MM.1S (cell line): ENCODE results near the gene HSPA1L.

Experiments
- DNase-seq: peaks from one replicate; pipeline ENCODE4 v3.0.0-alpha.2; 2015
- H2AFZ ChIP-seq: fragments of 300-600 bp; sonication (generic); 2 replicates; pipeline ENCODE4 v1.6.0; 2016; ENCODE audit warnings: antibody characterized with exemption, low read length
- H3F3A ChIP-seq: fragments of 300-600 bp; sonication (generic); 2 replicates; pipeline ENCODE4 v1.6.1; 2016; ENCODE audit warnings: mild to moderate bottlenecking, antibody characterized with exemption, low read length, moderate library complexity, mixed read lengths; ENCODE audit not compliant: insufficient read depth
- H3K27ac ChIP-seq: fragments of 300-600 bp; sonication (generic); 2 replicates; pipeline ENCODE4 v1.5.1; 2016; ENCODE audit warnings: mild to moderate bottlenecking, low read length
- H3K27me3 ChIP-seq: fragments of 300-600 bp; sonication (generic); replicated peaks from 2 replicates; pipeline ENCODE4 v1.6.0; 2016; ENCODE audit warnings: low read length; ENCODE audit not compliant: insufficient read depth
- H3K36me3 ChIP-seq: fragments of 300-600 bp; sonication (generic); replicated peaks from 2 replicates; pipeline ENCODE4 v1.6.1; 2016; ENCODE audit warnings: mild to moderate bottlenecking, low read length, mixed read lengths; ENCODE audit not compliant: insufficient read depth
- H3K4me1 ChIP-seq: fragments of 300-600 bp; sonication (generic); 2 replicates; pipeline ENCODE4 v1.6.1; 2016; ENCODE audit warnings: low read length, mixed read lengths
- H3K4me2 ChIP-seq: fragments of 300-600 bp; sonication (generic); 2 replicates; pipeline ENCODE4 v1.6.0; 2016; ENCODE audit warnings: low read depth, low read length
- H3K4me3 ChIP-seq: fragments of 300-600 bp; sonication (generic); 2 replicates; pipeline ENCODE4 v1.5.1; 2016; ENCODE audit warnings: low read length, mixed read lengths
- H3K79me2 ChIP-seq: fragments of 300-600 bp; sonication (generic); 2 replicates; pipeline ENCODE4 v1.6.1; 2016; ENCODE audit warnings: mixed run types, low read length, mixed read lengths
- H3K9ac ChIP-seq: fragments of 300-600 bp; sonication (generic); 2 replicates; pipeline ENCODE4 v1.6.1; 2016; ENCODE audit warnings: low read length, mixed read lengths
- H3K9me2 ChIP-seq: fragments of 300-600 bp; sonication (generic); replicated peaks from 2 replicates; pipeline ENCODE4 v1.6.1; 2016; ENCODE audit warnings: mild to moderate bottlenecking, low read length, mixed read lengths; ENCODE audit not compliant: insufficient read depth
- H3K9me3 ChIP-seq: fragments of 300-600 bp; sonication (generic); replicated peaks from 2 replicates; pipeline ENCODE4 v1.6.1; 2016; ENCODE audit warnings: mild to moderate bottlenecking, low read length, mixed read lengths; ENCODE audit not compliant: insufficient read depth
- H4K20me1 ChIP-seq: fragments of 300-600 bp; sonication (generic); 2 replicates; pipeline ENCODE4 v1.6.1; 2016; ENCODE audit warnings: mild to moderate bottlenecking, low read length, moderate library complexity, mixed read lengths; ENCODE audit not compliant: insufficient read depth
- CTCF ChIP-seq: fragments of 300-600 bp; sonication (generic); IDR thresholded peaks from 2 replicates; pipeline ENCODE4 v1.5.1; 2016; ENCODE audit warnings: antibody characterized with exemption, low read length, mixed read lengths
- EZH2 ChIP-seq: fragments of 300-600 bp; sonication (generic); optimal IDR thresholded peaks from 2 replicates; pipeline ENCODE3; 2017; ENCODE audit warnings: low read depth, mild to moderate bottlenecking, antibody characterized with exemption, low read length, mixed read lengths
- EZH2phosphoT487 ChIP-seq: fragments of 300-600 bp; sonication (generic); IDR thresholded peaks from 2 replicates; pipeline ENCODE4 v1.6.1; 2018; ENCODE audit warnings: antibody characterized with exemption, low read length

HSPA1L gene

GRCh38 chr6:31781244-31782125 lies 33.6 kb downstream of the HSPA1L start:
- no peaks in the 10 kb centered on the region for H3K9me2 ChIP-seq
- no peak overlapping the region for H3K4me2 ChIP-seq
- H3K36me3 ChIP-seq = peaks cover 24% of the 10 kb centered on the region
- peaks cover 33% of the 10 kb centered on the region for H3F3A ChIP-seq
- no peaks in the 10 kb centered on the region for H3K27me3 ChIP-seq
- H3K27ac ChIP-seq = no peak overlapping the region
- no peak overlapping the region for H3K9ac ChIP-seq
- H3K4me3 ChIP-seq = no peak overlapping the region
- H3K9me3 ChIP-seq = no peaks in the 10 kb centered on the region
- peaks cover 19% of the 10 kb centered on the region for H3K4me1 ChIP-seq
- H3K79me2 ChIP-seq = peaks cover 57% of the 10 kb centered on the region
- TF ChIP-seq EZH2 = no peak
- no peak for TF ChIP-seq EZH2phosphoT487
- no peak for TF ChIP-seq CTCF
- no peak overlapping the region for H2AFZ ChIP-seq
- DNase-seq = no peak
- no peaks in the 10 kb centered on the region for H4K20me1 ChIP-seq

GRCh38 chr6:31780507-31781243 lies 34.4 kb downstream of the HSPA1L start:
- H3K4me1 ChIP-seq = peaks cover 27% of the 10 kb centered on the region
- no peak for DNase-seq
- H3F3A ChIP-seq = peaks cover 33% of the 10 kb centered on the region
- no peaks in the 10 kb centered on the region for H3K9me3 ChIP-seq
- H4K20me1 ChIP-seq = no peaks in the 10 kb centered on the region
- H3K36me3 ChIP-seq = peaks cover 24% of the 10 kb centered on the region
- no peak overlapping the region for H2AFZ ChIP-seq
- H3K9me2 ChIP-seq = no peaks in the 10 kb centered on the region
- no peak overlapping the region for H3K27ac ChIP-seq
- no peaks in the 10 kb centered on the region for H3K27me3 ChIP-seq
- peaks cover 58% of the 10 kb centered on the region for H3K79me2 ChIP-seq
- no peak overlapping the region for H3K9ac ChIP-seq
- H3K4me2 ChIP-seq = no peak overlapping the region
- TF ChIP-seq CTCF (no peak), EZH2 (no peak), EZH2phosphoT487 (no peak)
- H3K4me3 ChIP-seq = no peak overlapping the region

GRCh38 chr6:31779908-31780307 lies 35.2 kb downstream of the HSPA1L start:
- peaks cover 30% of the 10 kb centered on the region for H3K4me1 ChIP-seq
- H3K4me2 ChIP-seq = no peak overlapping the region
- H3K9me2 ChIP-seq = no peaks in the 10 kb centered on the region
- H2AFZ ChIP-seq = no peak overlapping the region
- peaks cover 52% of the 10 kb centered on the region for H3K79me2 ChIP-seq
- H3K27me3 ChIP-seq = no peaks in the 10 kb centered on the region
- H3K9me3 ChIP-seq = no peaks in the 10 kb centered on the region
- TF ChIP-seq CTCF = no peak
- TF ChIP-seq EZH2 = no peak
- TF ChIP-seq EZH2phosphoT487 = no peak
- no peak for DNase-seq
- H3K27ac ChIP-seq = no peak overlapping the region
- H4K20me1 ChIP-seq = no peaks in the 10 kb centered on the region
- peaks cover 33% of the 10 kb centered on the region for H3F3A ChIP-seq
- H3K9ac ChIP-seq = no peak overlapping the region
- peaks cover 19% of the 10 kb centered on the region for H3K36me3 ChIP-seq
- no peak overlapping the region for H3K4me3 ChIP-seq
